ENCODE measurements around the gene PODXL2. TPM values are rescaled to one million over a fixed set of nuclear protein-coding genes. Genes with fewer than 3 reads are reported as not detected.

PODXL2 gene
- total RNA-seq, 1 donor = 0.86 TPM

DNA sequence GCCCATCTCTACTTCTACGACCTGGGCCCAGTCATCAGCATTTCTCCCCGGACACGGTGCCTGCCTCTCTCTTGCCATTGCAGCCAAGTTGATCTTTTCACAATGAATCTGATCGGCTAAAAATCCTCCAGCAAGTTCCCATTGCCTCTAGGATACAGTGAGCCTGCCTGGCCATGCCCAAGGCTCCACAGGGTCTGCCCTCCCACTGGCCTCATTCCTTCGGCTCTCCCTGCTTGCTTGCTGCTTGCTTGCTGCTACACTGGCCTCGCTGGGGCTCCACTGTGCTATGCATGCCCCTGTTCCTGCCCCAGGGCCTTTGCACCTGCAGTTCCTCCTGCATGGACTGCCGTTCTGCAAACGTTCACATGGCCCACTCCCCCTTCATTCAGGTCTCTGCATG lies 45.8 kb downstream of the PODXL2 start:
- no peak for DNase-seq (ENCODE audit: low read depth)
- H3K4me3 ChIP-seq (ENCODE audit: low read depth, low read length) = no peak overlapping the region
- no peak for TF ChIP-seq CTCF (IDR thresholded peaks at IDR 0.05; ENCODE audit: insufficient read depth, low read depth, low read length)

GRCh38 chr3:127675651-127676391 lies 46.8 kb downstream of the PODXL2 start:
- no peak overlapping the region for H3K4me3 ChIP-seq (ENCODE audit: low read depth, low read length)
- DNase-seq (ENCODE audit: low read depth) = no peak
- no peak for TF ChIP-seq CTCF (IDR thresholded peaks at IDR 0.05; ENCODE audit: insufficient read depth, low read depth, low read length)

GRCh38 chr3:127676456-127676855 lies 47.5 kb downstream of the PODXL2 start:
- no peak for DNase-seq (ENCODE audit: low read depth)
- TF ChIP-seq CTCF (IDR thresholded peaks at IDR 0.05; ENCODE audit: insufficient read depth, low read depth, low read length) = no peak
- no peak overlapping the region for H3K4me3 ChIP-seq (ENCODE audit: low read depth, low read length)

GRCh38 chr3:127676921-127677351 lies 48.0 kb downstream of the PODXL2 start:
- no peak for TF ChIP-seq CTCF (IDR thresholded peaks at IDR 0.05; ENCODE audit: insufficient read depth, low read depth, low read length)
- DNase-seq (ENCODE audit: low read depth) = no peak
- H3K4me3 ChIP-seq (ENCODE audit: low read depth, low read length) = no peak overlapping the region

DNA sequence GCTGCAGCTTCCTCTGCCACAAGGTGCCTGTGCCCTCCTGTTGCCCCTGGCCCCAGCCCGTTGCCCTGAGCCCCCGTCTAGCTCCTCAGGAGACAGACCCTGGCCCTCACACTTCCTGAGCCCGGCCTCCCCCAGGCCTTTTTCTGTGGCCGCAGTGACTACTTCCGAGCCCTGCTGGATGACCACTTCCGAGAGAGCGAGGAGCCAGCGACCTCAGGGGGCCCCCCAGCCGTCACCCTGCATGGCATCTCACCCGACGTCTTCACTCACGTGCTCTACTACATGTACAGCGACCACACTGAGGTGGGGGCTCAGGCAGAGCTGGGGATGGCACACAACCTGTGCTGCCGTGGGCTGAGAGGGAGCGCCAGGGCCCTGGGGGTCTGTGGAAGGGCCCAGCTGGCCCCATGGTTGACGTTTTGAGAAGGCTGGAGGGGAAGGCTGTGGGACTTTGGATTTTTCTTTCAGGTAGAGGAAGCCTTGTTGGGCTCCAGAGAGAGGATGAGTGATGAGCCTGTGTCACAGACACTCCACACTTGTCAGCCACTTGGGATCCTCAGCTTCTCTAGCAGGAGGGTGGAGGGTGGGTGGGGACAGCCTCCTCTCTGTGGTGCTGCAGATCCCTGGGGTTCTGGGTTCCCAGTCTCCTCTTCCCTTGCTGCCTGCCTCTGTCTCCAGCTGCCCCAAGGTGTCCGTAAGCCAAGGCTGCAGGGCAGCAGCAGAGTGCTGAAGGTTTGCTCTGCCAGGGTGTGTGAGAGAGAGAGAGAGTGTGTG lies 48.7 kb downstream of the PODXL2 start:
- DNase-seq (ENCODE audit: low read depth) = no peak
- no peak for TF ChIP-seq CTCF (IDR thresholded peaks at IDR 0.05; ENCODE audit: insufficient read depth, low read depth, low read length)
- H3K4me3 ChIP-seq (ENCODE audit: low read depth, low read length) = no peak overlapping the region

- H3K4me3 ChIP-seq (ENCODE audit: low read depth, low read length) = no peak overlapping the region
- DNase-seq (ENCODE audit: low read depth) = no peak
- TF ChIP-seq CTCF (IDR thresholded peaks at IDR 0.05; ENCODE audit: insufficient read depth, low read depth, low read length) = no peak
Observed at GRCh38 chr3:127678315-127678599, 49.3 kb downstream of the PODXL2 start.

Measured in fibroblast of villous mesenchyme (primary cell).